CD14-positive monocyte (primary cell): ENCODE data around the gene COLEC11. TPM values are rescaled to one million over a fixed set of nuclear protein-coding genes. Genes with fewer than 3 reads are reported as not detected.

ENCODE experiments used
- DNase-seq, 3 donors: peaks; one replicate each; pipeline ENCODE4 v3.0.0-alpha.2; 2011 to 2022
- H2AFZ ChIP-seq: 2 replicates; pipeline ENCODE4 v1.6.0; 2012; ENCODE audit warnings: mild to moderate bottlenecking, low read depth, low read length, inconsistent platforms; ENCODE audit not compliant: insufficient read depth, poor library complexity, severe bottlenecking
- H3K27ac ChIP-seq, 2 donors: 1 replicate in 1 of 2; 2 replicates in 1 of 2; pipeline ENCODE4 v1.5.1; 2012 to 2013; ENCODE audit warnings: low read length in 2 of 2, control low read depth in 1 of 2, inconsistent platforms in 1 of 2, low read depth in 1 of 2, mild to moderate bottlenecking in 1 of 2
- H3K27me3 ChIP-seq, 2 donors: one replicate each; pipeline versions ENCODE4 v1.6.0 to v1.6.1; 2011 to 2013; ENCODE audit warnings: low read length in 2 of 2; ENCODE audit not compliant: control insufficient read depth in 2 of 2, insufficient read depth in 2 of 2
- H3K36me3 ChIP-seq, 2 donors: replicated peaks in 1 of 2; 1 replicate in 1 of 2; 2 replicates in 1 of 2; pipeline versions ENCODE4 v1.5.1 to v1.6.1; 2012 to 2013; ENCODE audit warnings: low read length in 2 of 2, control low read depth in 1 of 2, inconsistent platforms in 1 of 2, mild to moderate bottlenecking in 1 of 2; ENCODE audit not compliant: insufficient read depth in 2 of 2, control insufficient read depth in 1 of 2
- H3K4me1 ChIP-seq, 2 donors: 1 replicate in 1 of 2; 2 replicates in 1 of 2; pipeline versions ENCODE4 v1.5.1 to v1.6.1; 2012 to 2013; ENCODE audit warnings: low read length in 2 of 2, control low read depth in 1 of 2, inconsistent platforms in 1 of 2, mild to moderate bottlenecking in 1 of 2, moderate library complexity in 1 of 2; ENCODE audit not compliant: insufficient read depth in 2 of 2, control insufficient read depth in 1 of 2
- H3K4me2 ChIP-seq: replicated peaks from 2 replicates; pipeline ENCODE3; 2012; ENCODE audit warnings: low read length, moderate library complexity, mild to moderate bottlenecking; ENCODE audit not compliant: poor library complexity, severe bottlenecking; ENCODE audit errors: extremely low read depth
- H3K4me3 ChIP-seq, 3 experiments: fragments of 200-600 bp in 1 of 3; sonication (generic) in 1 of 3; replicated peaks in 1 of 3; 1 replicate in 2 of 3; 2 replicates in 1 of 3; pipeline ENCODE4 v1.5.1; 2011 to 2013; ENCODE audit warnings: low read length in 3 of 3, mild to moderate bottlenecking in 3 of 3, control low read depth in 2 of 3, low read depth in 2 of 3, inconsistent platforms in 1 of 3, moderate library complexity in 1 of 3
- H3K79me2 ChIP-seq: 2 replicates; pipeline ENCODE4 v1.6.0; 2012; ENCODE audit warnings: mild to moderate bottlenecking, control low read depth, inconsistent platforms, low read length, moderate library complexity; ENCODE audit not compliant: insufficient read depth
- H3K9ac ChIP-seq: 2 replicates; pipeline ENCODE4 v1.6.0; 2017; ENCODE audit warnings: low read length, mild to moderate bottlenecking; ENCODE audit not compliant: insufficient read depth, poor library complexity, severe bottlenecking
- H3K9me3 ChIP-seq, 2 donors: replicated peaks in 1 of 2; 1 replicate in 1 of 2; 2 replicates in 1 of 2; pipeline versions ENCODE4 v1.5.1 to v1.6.1; 2012 to 2013; ENCODE audit warnings: low read length in 2 of 2, control low read depth in 1 of 2; ENCODE audit not compliant: control insufficient read depth in 1 of 2, insufficient read depth in 1 of 2
- H4K20me1 ChIP-seq: 2 replicates; pipeline ENCODE4 v1.6.0; 2012; ENCODE audit warnings: mild to moderate bottlenecking, low read length, control low read depth, moderate library complexity; ENCODE audit not compliant: insufficient read depth
- H3K27ac Mint-ChIP-seq, 7 donors: one replicate each; pipeline ENCODE4 v1.8.0; 2020; ENCODE audit warnings: mild to moderate bottlenecking in 7 of 7, mixed read lengths in 7 of 7, moderate library complexity in 6 of 7, inconsistent platforms in 2 of 7
- H3K27me3 Mint-ChIP-seq, 3 donors: one replicate each; pipeline ENCODE4 v1.8.0; 2021 to 2022; ENCODE audit warnings: low read depth in 3 of 3, mild to moderate bottlenecking in 3 of 3, mixed read lengths in 3 of 3, moderate library complexity in 3 of 3, inconsistent platforms in 1 of 3
- H3K36me3 Mint-ChIP-seq, 2 donors: one replicate each; pipeline ENCODE4 v1.8.0; 2020; ENCODE audit warnings: mixed read lengths in 2 of 2, inconsistent platforms in 1 of 2, mild to moderate bottlenecking in 1 of 2
- H3K4me1 Mint-ChIP-seq: one replicate; pipeline ENCODE4 v1.8.0; 2020; ENCODE audit warnings: mild to moderate bottlenecking, mixed read lengths
- H3K4me3 Mint-ChIP-seq, 2 donors: one replicate each; pipeline ENCODE4 v1.8.0; 2020; ENCODE audit warnings: mild to moderate bottlenecking in 2 of 2, mixed read lengths in 2 of 2, moderate library complexity in 1 of 2
- H3K9me3 Mint-ChIP-seq, 7 donors: one replicate each; pipeline ENCODE4 v1.8.0; 2020 to 2022; ENCODE audit warnings: mixed read lengths in 7 of 7, mild to moderate bottlenecking in 6 of 7, moderate library complexity in 6 of 7, inconsistent platforms in 2 of 7
- CTCF ChIP-seq: fragments of 200-600 bp; IDR thresholded peaks from one replicate; pipeline ENCODE4 v1.8.0; 2022; ENCODE audit warnings: antibody characterized with exemption, mild to moderate bottlenecking
- WGBS: methylation state at CpG from one replicate; pipeline ENCODE4 v1.1.5; 2013; ENCODE audit warnings: missing lambda C conversion rate; ENCODE audit not compliant: insufficient coverage; 5-methylcytosine and 5-hydroxymethylcytosine counted together
- intact Hi-C, 2 donors: fragments of 100-400 bp; cut with micrococcal nuclease; formaldehyde crosslinking; loops; one replicate each; pipeline versions ENCODE4 v1.15.0 to v1.15.1; 2023
- polyA plus RNA-seq, 3 donors: library from polyadenylated mRNA; depleted of rRNA in 1 of 3; unstranded in 2 of 3; stranded (reverse) in 1 of 3; fragments of 300-500 nt in 2 of 3; fragments of >200 nt in 1 of 3; fragmentation: Illumina TruSeq in 2 of 3; gene quantifications; 1 replicate in 2 of 3; 2 replicates in 1 of 3; pipeline ENCODE4 v1.2.3, GENCODE V29; 2012 to 2021

Gene COLEC11
- polyA plus RNA-seq, 3 donors = not detected

GRCh38 chr2:3644246-3644525 is 49.3 kb downstream of the COLEC11 start:
- no peaks in the 10 kb centered on the region for H3K27me3 ChIP-seq
- H3K4me2 ChIP-seq = no peak overlapping the region
- no peak overlapping the region for H3K27ac ChIP-seq
- no peaks in the 10 kb centered on the region for H3K79me2 ChIP-seq
- no peak overlapping the region for H3K27ac Mint-ChIP-seq
- no peaks in the 10 kb centered on the region for H3K36me3 ChIP-seq
- H3K4me1 ChIP-seq = no peaks in the 10 kb centered on the region
- H3K9me3 Mint-ChIP-seq = peaks cover 0 to 2% (median 0%) of the 10 kb centered on the region in 7 donors
- intact Hi-C loops = no loop called here
- no peak overlapping the region for H3K4me3 ChIP-seq
- TF ChIP-seq CTCF = no peak
- H3K27me3 Mint-ChIP-seq = peaks cover 0 to 6% (median 4%) of the 10 kb centered on the region in 3 donors
- no peaks in the 10 kb centered on the region for H3K9me3 ChIP-seq
- no peaks in the 10 kb centered on the region for H3K36me3 Mint-ChIP-seq
- no peaks in the 10 kb centered on the region for H3K4me1 Mint-ChIP-seq
- DNase-seq = no peak
- no peak overlapping the region for H3K9ac ChIP-seq
- no peak overlapping the region for H3K4me3 Mint-ChIP-seq
- no peak overlapping the region for H2AFZ ChIP-seq
- no peaks in the 10 kb centered on the region for H4K20me1 ChIP-seq

GRCh38 chr2:3644891-3645605 is 50.1 kb downstream of the COLEC11 start:
- Histone ChIP-seq H4K20me1 (no peaks in the 10 kb centered on the region), H3K9ac (no peak overlapping the region), H3K4me3 (no peak overlapping the region), H3K27ac (no peak overlapping the region), H3K4me2 (no peak overlapping the region), H3K9me3 (no peaks in the 10 kb centered on the region), H3K27me3 (no peaks in the 10 kb centered on the region), H3K4me1 (no peaks in the 10 kb centered on the region), H3K36me3 (no peaks in the 10 kb centered on the region), H2AFZ (no peak overlapping the region), H3K79me2 (no peaks in the 10 kb centered on the region)
- intact Hi-C loops = loop anchor here in 1 of 2 donors (5.0 kb wide), 1 partner anchor 218 kb away; no protein-coding TSS in a partner anchor
- TF ChIP-seq CTCF = no peak
- 91% methylated on average over 12 of the region's 15 CpGs for WGBS
- Mint-ChIP-seq H3K27ac (peak overlapping the region in 1 of 7 donors; percentile 26), H3K36me3 (no peaks in the 10 kb centered on the region), H3K4me1 (no peaks in the 10 kb centered on the region), H3K27me3 (peaks cover 0 to 6% (median 3%) of the 10 kb centered on the region in 3 donors), H3K9me3 (peaks cover 0 to 2% (median 0%) of the 10 kb centered on the region in 7 donors), H3K4me3 (no peak overlapping the region)
- DNase-seq = no peak
